ENCODE data around the gene GPC3. TPM values are rescaled to one million over a fixed set of nuclear protein-coding genes. Genes with fewer than 3 reads are reported as not detected.
"Not testable (repeated sequence)": the region's sequence is repeated elsewhere in the genome, so short reads cannot be mapped to it uniquely, and the experiment has no call there.

The GPC3 gene
- total RNA-seq, 1 donor from 2014 or later = 15.5 TPM

- Histone ChIP-seq H3K9me3 (no peaks in the 10 kb centered on the region), H3K36me3 (no peaks in the 10 kb centered on the region), H3K27me3 (no peaks in the 10 kb centered on the region), H3K4me1 (no peaks in the 10 kb centered on the region), H3K27ac (no peak overlapping the region), H3K4me3 (no peak overlapping the region)
- no peak for DNase-seq (ENCODE audit: extremely low spot score in 2 of 2)
- no peak for TF ChIP-seq CTCF (IDR thresholded peaks at IDR 0.05)
- no peak for TF ChIP-seq POLR2A (IDR thresholded peaks at IDR 0.05)
- no peak for TF ChIP-seq POLR2AphosphoS5 (IDR thresholded peaks at IDR 0.05; ENCODE audit: insufficient read depth in 1 of 2, low read depth in 1 of 2)
- intact Hi-C loops (cut with DNase I) = no loop called here
Measured at GRCh38 chrX:133630362-133630761, 355.0 kb downstream of the GPC3 start.

DNA sequence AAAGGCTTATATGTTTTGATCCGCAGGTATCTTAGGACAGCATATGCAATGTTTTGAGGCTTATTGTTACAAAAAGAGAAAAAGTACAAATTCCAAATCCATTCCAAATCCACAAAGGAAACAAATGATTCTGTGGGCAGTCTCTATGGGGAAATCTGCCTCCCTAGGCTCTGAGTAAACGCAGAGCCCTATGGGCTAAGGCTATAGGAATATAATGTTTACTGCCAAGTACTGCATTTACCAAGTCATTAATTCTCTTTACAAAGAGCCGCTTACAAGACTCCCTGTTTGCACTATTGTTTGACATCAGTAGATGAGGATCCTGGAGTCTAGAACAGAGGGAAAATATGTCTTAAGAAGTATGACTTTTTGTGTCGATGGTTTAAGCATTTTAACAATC lies 357.7 kb downstream of the GPC3 start:
- H3K4me3 ChIP-seq = no peak overlapping the region
- DNase-seq (ENCODE audit: extremely low spot score in 2 of 2) = no peak
- no peaks in the 10 kb centered on the region for H3K9me3 ChIP-seq
- no peaks in the 10 kb centered on the region for H3K36me3 ChIP-seq
- H3K27me3 ChIP-seq = no peaks in the 10 kb centered on the region
- TF ChIP-seq POLR2AphosphoS5 (IDR thresholded peaks at IDR 0.05; ENCODE audit: insufficient read depth in 1 of 2, low read depth in 1 of 2) = no peak
- no peak for TF ChIP-seq CTCF (IDR thresholded peaks at IDR 0.05)
- no peak for TF ChIP-seq POLR2A (IDR thresholded peaks at IDR 0.05)
- no peak overlapping the region for H3K27ac ChIP-seq
- H3K4me1 ChIP-seq = no peaks in the 10 kb centered on the region
- intact Hi-C loops (cut with DNase I) = no loop called here

GRCh38 chrX:133621384-133621783 lies 364.0 kb downstream of the GPC3 start:
- DNase-seq (ENCODE audit: extremely low spot score in 2 of 2); H3K36me3 ChIP-seq; H3K4me3 ChIP-seq; intact Hi-C loops (cut with DNase I); H3K27ac ChIP-seq; H3K9me3 ChIP-seq; H3K27me3 ChIP-seq; H3K4me1 ChIP-seq: not testable (repeated sequence)

- no peak for DNase-seq (ENCODE audit: extremely low spot score in 2 of 2)
- Histone ChIP-seq H3K4me1 (no peaks in the 10 kb centered on the region), H3K9me3 (no peaks in the 10 kb centered on the region), H3K27me3 (no peaks in the 10 kb centered on the region), H3K4me3 (no peak overlapping the region), H3K36me3 (no peaks in the 10 kb centered on the region), H3K27ac (no peak overlapping the region)
- intact Hi-C loops (cut with DNase I) = no loop called here
- TF ChIP-seq POLR2A (IDR thresholded peaks at IDR 0.05) (no peak), CTCF (IDR thresholded peaks at IDR 0.05) (no peak), POLR2AphosphoS5 (IDR thresholded peaks at IDR 0.05; ENCODE audit: insufficient read depth in 1 of 2, low read depth in 1 of 2) (no peak)
Measured at GRCh38 chrX:133611676-133612075, 373.7 kb downstream of the GPC3 start.

DNA sequence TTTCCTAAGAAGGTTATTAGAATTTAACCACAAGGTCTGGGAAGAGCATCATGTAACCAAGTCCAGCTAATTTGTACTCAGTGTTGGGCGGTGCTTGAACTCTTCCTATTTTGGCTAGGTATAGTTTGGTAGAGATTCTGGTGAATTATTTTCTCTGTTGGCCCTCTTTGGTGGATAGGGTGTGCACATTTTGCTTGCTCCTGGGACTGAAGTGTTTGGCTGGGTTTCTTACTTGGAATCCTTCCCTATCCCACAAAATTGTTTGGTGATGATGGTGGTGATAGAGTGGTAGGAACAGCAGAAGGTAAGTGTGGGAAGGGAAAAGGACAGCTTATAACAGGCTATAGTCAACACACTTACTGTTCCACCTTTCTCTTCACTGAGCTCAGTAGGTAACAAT lies 375.3 kb downstream of the GPC3 start:
- no peaks in the 10 kb centered on the region for H3K4me1 ChIP-seq
- H3K4me3 ChIP-seq = no peak overlapping the region
- no peak overlapping the region for H3K27ac ChIP-seq
- no peaks in the 10 kb centered on the region for H3K9me3 ChIP-seq
- intact Hi-C loops (cut with DNase I) = no loop called here
- no peak for TF ChIP-seq POLR2A (IDR thresholded peaks at IDR 0.05)
- no peak for TF ChIP-seq CTCF (IDR thresholded peaks at IDR 0.05)
- H3K27me3 ChIP-seq = no peaks in the 10 kb centered on the region
- DNase-seq (ENCODE audit: extremely low spot score in 2 of 2) = no peak
- H3K36me3 ChIP-seq = no peaks in the 10 kb centered on the region

GRCh38 chrX:133609166-133609565 lies 376.2 kb downstream of the GPC3 start:
- no peaks in the 10 kb centered on the region for H3K9me3 ChIP-seq
- no peak overlapping the region for H3K27ac ChIP-seq
- no peaks in the 10 kb centered on the region for H3K36me3 ChIP-seq
- DNase-seq (ENCODE audit: extremely low spot score in 2 of 2) = no peak
- no peaks in the 10 kb centered on the region for H3K27me3 ChIP-seq
- TF ChIP-seq POLR2AphosphoS5 (IDR thresholded peaks at IDR 0.05; ENCODE audit: insufficient read depth in 1 of 2, low read depth in 1 of 2) = no peak
- no peak for TF ChIP-seq POLR2A (IDR thresholded peaks at IDR 0.05)
- TF ChIP-seq CTCF (IDR thresholded peaks at IDR 0.05) = no peak
- H3K4me1 ChIP-seq = no peaks in the 10 kb centered on the region
- intact Hi-C loops (cut with DNase I) = no loop called here
- H3K4me3 ChIP-seq = no peak overlapping the region
